Lower leg skin (tissue), 3 donors: ENCODE data around the gene TMCO5A.

ENCODE experiments used
- POLR2A ChIP-seq, 2 donors: fragments of 450-650 bp; IDR thresholded peaks; one replicate each; pipeline ENCODE4 v1.6.1; 2016 to 2017; ENCODE audit warnings: antibody characterized with exemption in 2 of 2, mild to moderate bottlenecking in 1 of 2, moderate library complexity in 1 of 2
- TF ChIP-seq, protein P1 (sequence below), 3 donors: fragments of 450-650 bp; IDR thresholded peaks; one replicate each; pipeline ENCODE4 v1.5.1; 2016; ENCODE audit warnings: antibody characterized with exemption in 3 of 3, mild to moderate bottlenecking in 3 of 3, moderate library complexity in 2 of 3

GRCh38 chr15:37931868-37932267 is 2.6 kb upstream of the TMCO5A start:
- TF ChIP-seq, protein P1, sequence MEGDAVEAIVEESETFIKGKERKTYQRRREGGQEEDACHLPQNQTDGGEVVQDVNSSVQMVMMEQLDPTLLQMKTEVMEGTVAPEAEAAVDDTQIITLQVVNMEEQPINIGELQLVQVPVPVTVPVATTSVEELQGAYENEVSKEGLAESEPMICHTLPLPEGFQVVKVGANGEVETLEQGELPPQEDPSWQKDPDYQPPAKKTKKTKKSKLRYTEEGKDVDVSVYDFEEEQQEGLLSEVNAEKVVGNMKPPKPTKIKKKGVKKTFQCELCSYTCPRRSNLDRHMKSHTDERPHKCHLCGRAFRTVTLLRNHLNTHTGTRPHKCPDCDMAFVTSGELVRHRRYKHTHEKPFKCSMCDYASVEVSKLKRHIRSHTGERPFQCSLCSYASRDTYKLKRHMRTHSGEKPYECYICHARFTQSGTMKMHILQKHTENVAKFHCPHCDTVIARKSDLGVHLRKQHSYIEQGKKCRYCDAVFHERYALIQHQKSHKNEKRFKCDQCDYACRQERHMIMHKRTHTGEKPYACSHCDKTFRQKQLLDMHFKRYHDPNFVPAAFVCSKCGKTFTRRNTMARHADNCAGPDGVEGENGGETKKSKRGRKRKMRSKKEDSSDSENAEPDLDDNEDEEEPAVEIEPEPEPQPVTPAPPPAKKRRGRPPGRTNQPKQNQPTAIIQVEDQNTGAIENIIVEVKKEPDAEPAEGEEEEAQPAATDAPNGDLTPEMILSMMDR (IDR thresholded peaks at IDR 0.05) = no peak
- TF ChIP-seq POLR2A (IDR thresholded peaks at IDR 0.05) = no peak
